Suprapubic skin (tissue), 4 donors: ENCODE data around the gene LAMB4.

Experiments used
- EP300 ChIP-seq: sonication (generic); formaldehyde crosslinking; IDR thresholded peaks from one replicate; pipeline ENCODE4 v1.6.1; 2017; ENCODE audit warnings: antibody characterized with exemption
- POLR2A ChIP-seq, 2 donors: fragments of 450-650 bp; IDR thresholded peaks; one replicate each; pipeline ENCODE4 v1.6.1; 2017; ENCODE audit warnings: antibody characterized with exemption in 2 of 2, mild to moderate bottlenecking in 2 of 2, moderate library complexity in 2 of 2
- POLR2AphosphoS5 ChIP-seq, 3 donors: sonication (generic); formaldehyde crosslinking; IDR thresholded peaks; one replicate each; pipeline ENCODE4 v1.6.1; 2017; ENCODE audit warnings: antibody characterized with exemption in 3 of 3
- TF ChIP-seq, protein P1 (sequence below), 2 donors: fragments of 200-600 bp in 1 of 2; fragments of 450-650 bp in 1 of 2; sonication (generic) in 1 of 2; IDR thresholded peaks; one replicate each; pipeline ENCODE4 v1.5.1; 2016 to 2019; ENCODE audit warnings: antibody characterized with exemption in 2 of 2, mild to moderate bottlenecking in 1 of 2, moderate library complexity in 1 of 2

- TF ChIP-seq, protein P1, sequence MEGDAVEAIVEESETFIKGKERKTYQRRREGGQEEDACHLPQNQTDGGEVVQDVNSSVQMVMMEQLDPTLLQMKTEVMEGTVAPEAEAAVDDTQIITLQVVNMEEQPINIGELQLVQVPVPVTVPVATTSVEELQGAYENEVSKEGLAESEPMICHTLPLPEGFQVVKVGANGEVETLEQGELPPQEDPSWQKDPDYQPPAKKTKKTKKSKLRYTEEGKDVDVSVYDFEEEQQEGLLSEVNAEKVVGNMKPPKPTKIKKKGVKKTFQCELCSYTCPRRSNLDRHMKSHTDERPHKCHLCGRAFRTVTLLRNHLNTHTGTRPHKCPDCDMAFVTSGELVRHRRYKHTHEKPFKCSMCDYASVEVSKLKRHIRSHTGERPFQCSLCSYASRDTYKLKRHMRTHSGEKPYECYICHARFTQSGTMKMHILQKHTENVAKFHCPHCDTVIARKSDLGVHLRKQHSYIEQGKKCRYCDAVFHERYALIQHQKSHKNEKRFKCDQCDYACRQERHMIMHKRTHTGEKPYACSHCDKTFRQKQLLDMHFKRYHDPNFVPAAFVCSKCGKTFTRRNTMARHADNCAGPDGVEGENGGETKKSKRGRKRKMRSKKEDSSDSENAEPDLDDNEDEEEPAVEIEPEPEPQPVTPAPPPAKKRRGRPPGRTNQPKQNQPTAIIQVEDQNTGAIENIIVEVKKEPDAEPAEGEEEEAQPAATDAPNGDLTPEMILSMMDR (IDR thresholded peaks at IDR 0.05) = no peak
- TF ChIP-seq POLR2A (IDR thresholded peaks at IDR 0.05) (no peak), POLR2AphosphoS5 (IDR thresholded peaks at IDR 0.05) (no peak), EP300 (no peak)
Measured at GRCh38 chr7:108067844-108068243, 62.3 kb downstream of the LAMB4 start.
